Gastrocnemius medialis (tissue), 4 donors: Measurements from ENCODE around the gene ADAM17.

Experiments used
- POLR2A ChIP-seq, 2 donors: fragments of 450-650 bp; IDR thresholded peaks; one replicate each; pipeline ENCODE4 v1.6.1; 2017; ENCODE audit warnings: antibody characterized with exemption in 2 of 2, mild to moderate bottlenecking in 2 of 2, moderate library complexity in 2 of 2
- TF ChIP-seq, protein P1 (sequence below), 5 experiments: fragments of 450-650 bp in 3 of 5; fragments of 200-600 bp in 2 of 5; sonication (generic) in 2 of 5; IDR thresholded peaks in 4 of 5; conservative IDR thresholded peaks in 1 of 5; 1 replicate in 4 of 5; 2 replicates in 1 of 5; pipeline ENCODE4 v1.5.1; 2016 to 2019; ENCODE audit warnings: antibody characterized with exemption in 5 of 5, mild to moderate bottlenecking in 3 of 5, moderate library complexity in 3 of 5

DNA sequence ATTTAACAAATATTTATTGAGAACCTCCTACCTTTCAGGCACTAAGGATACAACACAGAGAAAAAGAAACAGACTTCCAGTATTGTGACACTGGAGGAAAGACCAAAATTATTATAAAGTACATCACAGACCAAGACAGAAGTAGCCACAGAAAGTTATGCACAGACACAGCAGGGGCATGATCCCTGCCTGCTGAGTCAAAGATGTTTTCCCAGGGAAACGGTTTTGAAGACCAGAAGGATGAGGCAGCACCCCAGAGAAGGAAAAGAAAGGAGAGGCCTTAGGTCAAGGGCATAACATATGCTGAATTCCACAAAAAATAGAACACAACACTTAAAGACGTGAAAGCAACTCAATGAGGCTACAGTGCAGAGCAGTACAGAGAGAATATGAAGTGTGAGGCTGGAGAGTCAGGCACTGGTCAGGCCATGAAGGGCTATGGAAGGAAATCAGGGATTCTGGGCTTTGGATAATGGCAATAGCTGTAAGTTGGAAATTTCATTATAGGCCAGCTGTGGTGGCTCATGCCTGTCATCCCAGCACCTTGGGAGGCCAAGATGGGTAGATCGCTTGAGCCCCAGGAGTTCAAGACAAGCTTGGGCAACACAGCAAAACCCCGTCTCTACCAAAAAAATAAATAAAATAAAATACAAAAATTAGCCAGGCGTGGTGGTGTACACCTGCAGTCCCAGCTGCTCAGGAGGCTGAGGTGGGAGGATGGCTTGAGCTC lies 8.2 kb downstream of the ADAM17 start:
- TF ChIP-seq, protein P1, sequence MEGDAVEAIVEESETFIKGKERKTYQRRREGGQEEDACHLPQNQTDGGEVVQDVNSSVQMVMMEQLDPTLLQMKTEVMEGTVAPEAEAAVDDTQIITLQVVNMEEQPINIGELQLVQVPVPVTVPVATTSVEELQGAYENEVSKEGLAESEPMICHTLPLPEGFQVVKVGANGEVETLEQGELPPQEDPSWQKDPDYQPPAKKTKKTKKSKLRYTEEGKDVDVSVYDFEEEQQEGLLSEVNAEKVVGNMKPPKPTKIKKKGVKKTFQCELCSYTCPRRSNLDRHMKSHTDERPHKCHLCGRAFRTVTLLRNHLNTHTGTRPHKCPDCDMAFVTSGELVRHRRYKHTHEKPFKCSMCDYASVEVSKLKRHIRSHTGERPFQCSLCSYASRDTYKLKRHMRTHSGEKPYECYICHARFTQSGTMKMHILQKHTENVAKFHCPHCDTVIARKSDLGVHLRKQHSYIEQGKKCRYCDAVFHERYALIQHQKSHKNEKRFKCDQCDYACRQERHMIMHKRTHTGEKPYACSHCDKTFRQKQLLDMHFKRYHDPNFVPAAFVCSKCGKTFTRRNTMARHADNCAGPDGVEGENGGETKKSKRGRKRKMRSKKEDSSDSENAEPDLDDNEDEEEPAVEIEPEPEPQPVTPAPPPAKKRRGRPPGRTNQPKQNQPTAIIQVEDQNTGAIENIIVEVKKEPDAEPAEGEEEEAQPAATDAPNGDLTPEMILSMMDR (IDR thresholded peaks at IDR 0.05 in 4 of 5, conservative IDR thresholded peaks at IDR 0.05 in 1 of 5) = no peak
- no peak for TF ChIP-seq POLR2A (IDR thresholded peaks at IDR 0.05)
